Tibial nerve (tissue), 4 donors: ENCODE results near the gene FEM1B. TPM values are rescaled to one million over a fixed set of nuclear protein-coding genes. Genes with fewer than 3 reads are reported as not detected.
A peak's percentile ranks its signal among the peaks of the same experiment; 100 is the strongest.

Experiments
- DNase-seq, 2 donors: peaks; one replicate each; pipeline ENCODE4 v3.0.0-alpha.2; 2019; ENCODE audit warnings: low spot score in 2 of 2
- H3K27ac ChIP-seq, 4 donors: fragments of 200-600 bp; sonication (generic) in 3 of 4; one replicate each; pipeline ENCODE4 v1.5.1; 2017 to 2019; ENCODE audit warnings: mild to moderate bottlenecking in 1 of 4
- H3K27me3 ChIP-seq, 2 donors: fragments of 200-600 bp; sonication (generic) in 1 of 2; one replicate each; pipeline versions ENCODE4 v1.5.1 to v1.6.0; 2017 to 2019
- H3K36me3 ChIP-seq, 3 donors: fragments of 200-600 bp; sonication (generic); one replicate each; pipeline ENCODE4 v1.5.1; 2018 to 2019
- H3K4me1 ChIP-seq, 4 donors: fragments of 200-600 bp; sonication (generic) in 3 of 4; one replicate each; pipeline ENCODE4 v1.5.1; 2017 to 2019
- H3K4me3 ChIP-seq, 4 donors: fragments of 200-600 bp; sonication (generic) in 3 of 4; one replicate each; pipeline ENCODE4 v1.5.1; 2017 to 2019; ENCODE audit warnings: mild to moderate bottlenecking in 1 of 4, moderate library complexity in 1 of 4
- H3K9me3 ChIP-seq, 4 donors: fragments of 200-600 bp; sonication (generic) in 3 of 4; one replicate each; pipeline ENCODE4 v1.5.1; 2017 to 2019
- EP300 ChIP-seq, 2 donors: sonication (generic); formaldehyde crosslinking; IDR thresholded peaks; one replicate each; pipeline ENCODE4 v1.6.1; 2017; ENCODE audit warnings: antibody characterized with exemption in 2 of 2, mild to moderate bottlenecking in 1 of 2
- POLR2A ChIP-seq, 2 donors: fragments of 450-650 bp; IDR thresholded peaks; one replicate each; pipeline ENCODE4 v1.6.1; 2017; ENCODE audit warnings: antibody characterized with exemption in 2 of 2, mild to moderate bottlenecking in 2 of 2, moderate library complexity in 2 of 2
- WGBS, 2 donors: methylation state at CpG; one replicate each; pipeline ENCODE4 v1.1.5; 2018; 5-methylcytosine and 5-hydroxymethylcytosine counted together
- total RNA-seq, 4 donors: library from RNA; depleted of rRNA; stranded (reverse); fragments of >200 nt; gene quantifications; one replicate each; pipeline ENCODE4 v1.1.0, GENCODE V29; 2016
- TF ChIP-seq, protein P1 (sequence below), 5 experiments: fragments of 200-600 bp in 3 of 5; fragments of 450-650 bp in 2 of 5; sonication (generic) in 3 of 5; IDR thresholded peaks; one replicate each; pipeline ENCODE4 v1.5.1; 2016 to 2019; ENCODE audit warnings: antibody characterized with exemption in 5 of 5, mild to moderate bottlenecking in 3 of 5, moderate library complexity in 2 of 5

Gene FEM1B
- total RNA-seq, 4 donors from 2014 or later = 39.0 to 47.6 (median 39.9) TPM

DNA sequence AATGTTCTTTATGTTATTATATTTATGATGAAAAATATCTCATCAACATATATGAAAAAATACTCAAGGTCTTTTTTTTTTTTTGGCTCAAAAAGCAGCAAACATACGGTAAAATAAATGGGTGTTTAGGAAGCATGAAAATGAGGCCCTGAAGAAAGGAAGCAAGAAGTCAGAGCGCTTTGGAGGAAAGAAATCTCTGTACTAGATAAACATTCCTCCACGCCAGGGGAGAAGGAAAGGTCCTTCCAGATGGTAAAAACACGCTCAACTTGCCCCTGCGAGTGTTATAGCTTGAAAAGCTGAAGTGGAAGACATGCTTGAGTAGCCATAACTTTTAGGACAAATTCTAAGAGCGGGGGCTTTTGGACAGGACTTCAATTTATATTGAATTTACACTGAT lies 52.9 kb downstream of the FEM1B start:
- TF ChIP-seq, protein P1, sequence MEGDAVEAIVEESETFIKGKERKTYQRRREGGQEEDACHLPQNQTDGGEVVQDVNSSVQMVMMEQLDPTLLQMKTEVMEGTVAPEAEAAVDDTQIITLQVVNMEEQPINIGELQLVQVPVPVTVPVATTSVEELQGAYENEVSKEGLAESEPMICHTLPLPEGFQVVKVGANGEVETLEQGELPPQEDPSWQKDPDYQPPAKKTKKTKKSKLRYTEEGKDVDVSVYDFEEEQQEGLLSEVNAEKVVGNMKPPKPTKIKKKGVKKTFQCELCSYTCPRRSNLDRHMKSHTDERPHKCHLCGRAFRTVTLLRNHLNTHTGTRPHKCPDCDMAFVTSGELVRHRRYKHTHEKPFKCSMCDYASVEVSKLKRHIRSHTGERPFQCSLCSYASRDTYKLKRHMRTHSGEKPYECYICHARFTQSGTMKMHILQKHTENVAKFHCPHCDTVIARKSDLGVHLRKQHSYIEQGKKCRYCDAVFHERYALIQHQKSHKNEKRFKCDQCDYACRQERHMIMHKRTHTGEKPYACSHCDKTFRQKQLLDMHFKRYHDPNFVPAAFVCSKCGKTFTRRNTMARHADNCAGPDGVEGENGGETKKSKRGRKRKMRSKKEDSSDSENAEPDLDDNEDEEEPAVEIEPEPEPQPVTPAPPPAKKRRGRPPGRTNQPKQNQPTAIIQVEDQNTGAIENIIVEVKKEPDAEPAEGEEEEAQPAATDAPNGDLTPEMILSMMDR (IDR thresholded peaks at IDR 0.05) = no peak
- TF ChIP-seq POLR2A (IDR thresholded peaks at IDR 0.05) (no peak), EP300 (IDR thresholded peaks at IDR 0.05) (no peak)
- Histone ChIP-seq H3K4me3 (no peak overlapping the region), H3K27me3 (no peaks in the 10 kb centered on the region), H3K27ac (peak overlapping the region in 1 of 4 donors; percentile 23), H3K9me3 (no peaks in the 10 kb centered on the region), H3K36me3 (no peaks in the 10 kb centered on the region), H3K4me1 (peaks cover 0 to 20% (median 13%) of the 10 kb centered on the region in 4 donors)
- whole genome bisulfite sequencing, 2 donors = 59 to 60% methylated on average over 6 of the region's 6 CpGs
- no peak for DNase-seq

DNA sequence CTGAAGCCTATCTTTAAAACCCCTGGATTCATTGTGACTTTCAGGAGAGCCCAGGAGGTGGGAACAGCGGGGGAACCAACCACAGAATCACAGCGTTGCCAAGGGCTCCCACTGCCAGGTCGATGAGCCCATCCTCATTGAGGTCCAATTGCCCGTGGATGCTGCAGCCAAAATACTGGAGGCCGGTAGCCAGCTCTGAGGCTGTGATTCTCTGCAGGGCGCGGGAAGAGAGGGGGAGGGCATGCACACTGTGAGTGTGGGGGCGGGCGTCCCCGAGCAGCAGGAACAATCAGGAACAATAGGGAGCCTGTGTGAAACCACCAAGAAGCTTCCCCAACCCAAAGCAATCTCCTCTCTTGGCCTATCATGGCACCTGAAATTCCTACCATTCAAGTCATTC lies 53.4 kb downstream of the FEM1B start:
- TF ChIP-seq EP300 (IDR thresholded peaks at IDR 0.05) (no peak), POLR2A (IDR thresholded peaks at IDR 0.05) (no peak)
- TF ChIP-seq, protein P1 (IDR thresholded peaks at IDR 0.05) = no peak
- DNase-seq = no peak
- Histone ChIP-seq H3K27me3 (no peaks in the 10 kb centered on the region), H3K9me3 (no peaks in the 10 kb centered on the region), H3K27ac (peak overlapping the region in 1 of 4 donors; percentile 23), H3K4me1 (peaks cover 0 to 25% (median 13%) of the 10 kb centered on the region in 4 donors), H3K36me3 (no peaks in the 10 kb centered on the region), H3K4me3 (no peak overlapping the region)
- 49 to 65% methylated on average over 10 of the region's 10 CpGs for WGBS, 2 donors

DNA sequence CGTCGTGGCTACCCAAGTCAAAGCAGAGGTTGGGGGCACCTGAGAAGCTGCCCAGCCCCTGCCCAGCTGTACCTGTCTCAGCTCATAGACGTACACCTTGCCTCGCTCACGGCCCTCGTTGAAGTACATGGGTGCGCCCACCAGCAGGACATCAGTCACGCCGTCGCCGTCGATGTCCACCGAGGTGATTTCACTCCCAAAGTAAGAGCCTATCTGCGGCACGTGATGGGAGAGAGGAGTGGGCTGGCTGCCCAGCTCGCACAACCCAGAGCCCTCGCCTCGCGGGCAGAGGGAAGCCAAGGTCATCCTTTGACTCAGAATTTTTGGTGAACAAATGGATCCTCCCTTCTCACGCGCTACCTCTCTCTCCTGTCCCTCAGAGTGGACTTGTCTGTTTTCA lies 54.7 kb downstream of the FEM1B start:
- Histone ChIP-seq H3K4me1 (peaks cover 0 to 35% (median 13%) of the 10 kb centered on the region in 4 donors), H3K4me3 (no peak overlapping the region), H3K9me3 (no peaks in the 10 kb centered on the region), H3K36me3 (no peaks in the 10 kb centered on the region), H3K27me3 (no peaks in the 10 kb centered on the region), H3K27ac (no peak overlapping the region)
- 96% methylated on average over 21 of the region's 21 CpGs for WGBS, 2 donors
- TF ChIP-seq POLR2A (IDR thresholded peaks at IDR 0.05) (no peak), EP300 (IDR thresholded peaks at IDR 0.05) (no peak)
- TF ChIP-seq, protein P1 (IDR thresholded peaks at IDR 0.05) = no peak
- DNase-seq = no peak

DNA sequence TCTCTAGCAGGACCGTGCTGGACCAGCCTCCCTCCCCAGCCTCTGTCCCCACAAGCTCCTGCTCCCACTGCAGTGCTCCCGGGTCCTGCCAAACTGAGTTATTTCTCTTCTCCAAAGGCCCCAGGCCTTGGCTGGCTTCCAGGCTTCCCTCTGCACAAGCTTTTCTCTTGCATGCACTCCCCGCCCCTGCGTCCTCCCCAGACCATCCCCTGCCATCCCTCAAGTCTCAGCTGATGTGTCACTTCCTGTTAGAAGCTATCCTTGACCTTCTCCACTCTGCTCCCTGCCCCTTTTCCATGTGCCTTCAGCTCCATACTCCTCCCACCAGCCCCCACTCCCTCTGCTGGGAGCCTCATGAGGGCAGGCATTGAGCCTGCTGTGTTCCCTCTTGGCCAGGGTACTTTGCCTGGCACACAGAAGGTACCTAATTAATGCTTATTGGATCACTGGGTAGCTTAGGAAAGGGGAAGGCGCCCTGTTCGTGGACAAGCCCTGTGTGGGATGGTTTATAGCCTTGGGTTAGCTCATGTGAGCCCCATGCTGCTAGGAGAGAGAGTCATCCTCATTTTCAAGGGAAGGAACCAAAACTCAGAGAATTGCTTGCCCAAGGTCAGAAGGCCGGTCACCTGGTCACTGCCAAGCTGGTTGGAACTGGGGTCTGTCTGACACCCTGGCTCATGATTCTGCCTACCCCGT lies 56.4 kb downstream of the FEM1B start:
- H3K4me1 ChIP-seq = peaks cover 0 to 37% (median 13%) of the 10 kb centered on the region in 4 donors
- H3K27ac ChIP-seq = peak overlapping the region in 2 of 4 donors; percentile 2 to 56
- no peaks in the 10 kb centered on the region for H3K9me3 ChIP-seq
- WGBS, 2 donors = 58 to 64% methylated on average over 8 of the region's 8 CpGs
- no peak for DNase-seq
- no peak overlapping the region for H3K4me3 ChIP-seq
- H3K36me3 ChIP-seq = no peaks in the 10 kb centered on the region
- TF ChIP-seq, protein P1 (IDR thresholded peaks at IDR 0.05) = no peak
- TF ChIP-seq EP300 (IDR thresholded peaks at IDR 0.05) (no peak), POLR2A (IDR thresholded peaks at IDR 0.05) (no peak)
- no peaks in the 10 kb centered on the region for H3K27me3 ChIP-seq

DNA sequence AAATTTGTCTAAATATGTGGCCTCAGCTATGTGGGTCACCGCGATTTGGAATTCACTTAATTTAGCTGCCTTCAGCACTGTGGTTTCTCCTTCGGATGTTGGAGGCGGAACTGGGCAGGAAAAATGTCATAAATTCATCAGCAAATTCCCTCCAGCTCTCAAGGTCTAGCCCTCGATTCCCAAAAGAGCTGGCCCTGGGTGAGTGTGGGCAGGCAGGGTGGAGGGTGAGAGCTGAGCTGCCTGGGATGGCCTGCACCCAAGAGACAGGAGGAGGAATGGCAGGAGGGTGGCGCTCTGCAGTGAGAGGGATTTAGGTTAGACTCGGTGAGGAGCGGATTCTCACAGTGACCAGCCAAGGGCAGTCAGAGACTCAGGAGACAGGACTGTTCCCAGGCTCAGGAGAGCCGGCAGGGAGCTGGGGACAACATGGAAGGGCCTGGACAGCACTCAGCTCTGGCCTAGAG lies 57.1 kb downstream of the FEM1B start:
- 39 to 40% methylated on average over 9 of the region's 9 CpGs for WGBS, 2 donors
- Histone ChIP-seq H3K27me3 (no peaks in the 10 kb centered on the region), H3K9me3 (no peaks in the 10 kb centered on the region), H3K27ac (peak overlapping the region in 3 of 4 donors; percentile 2 to 56 (median 16)), H3K36me3 (no peaks in the 10 kb centered on the region), H3K4me1 (peaks cover 0 to 37% (median 13%) of the 10 kb centered on the region in 4 donors), H3K4me3 (no peak overlapping the region)
- TF ChIP-seq POLR2A (IDR thresholded peaks at IDR 0.05) (no peak), EP300 (IDR thresholded peaks at IDR 0.05) (no peak)
- TF ChIP-seq, protein P1 (IDR thresholded peaks at IDR 0.05) = no peak
- no peak for DNase-seq
